ENCODE results near the gene ASPG. TPM values are rescaled to one million over a fixed set of nuclear protein-coding genes. Genes with fewer than 3 reads are reported as not detected.

Gene ASPG
- total and polyA plus RNA-seq, 2 experiments from 2014 or later, result 5.9 to 20.3 TPM

DNA sequence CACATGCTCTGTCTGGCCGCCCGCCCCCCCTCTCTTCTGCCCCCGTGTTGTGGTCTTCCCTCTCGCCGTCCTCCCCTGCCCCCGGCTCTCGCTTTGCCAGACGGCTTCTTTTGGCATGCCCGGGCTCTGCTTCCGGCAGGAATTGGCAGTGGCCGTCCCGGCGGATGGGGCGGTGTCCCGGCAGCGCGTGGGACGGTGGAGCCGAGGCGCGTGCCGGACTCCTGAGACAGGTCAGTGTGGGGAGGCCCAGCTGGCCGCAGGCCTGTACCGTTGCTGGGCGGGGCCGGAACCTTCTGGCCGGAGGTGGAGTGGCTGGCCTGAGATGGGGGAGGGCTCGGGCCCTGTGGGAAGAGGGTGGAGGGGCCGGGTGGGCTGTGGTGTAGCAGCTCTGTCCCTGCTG is 70.0 kb downstream of the ASPG start:
- Histone ChIP-seq H4K20me1 (ENCODE audit: insufficient read depth, poor library complexity, severe bottlenecking) (no peaks in the 10 kb centered on the region), H3K4me3 (no peak overlapping the region), H3K4me2 (no peak overlapping the region), H3K4me1 (ENCODE audit: insufficient read depth) (peaks cover 5% of the 10 kb centered on the region), H2AFZ (no peak overlapping the region), H3K79me2 (no peaks in the 10 kb centered on the region), H3K27ac (no peak overlapping the region), H3K27me3 (no peaks in the 10 kb centered on the region), H3K9me3 (ENCODE audit: low read depth) (no peaks in the 10 kb centered on the region), H3K36me3 (replicated peaks; ENCODE audit: insufficient read depth, low read depth) (no peaks in the 10 kb centered on the region), H3K9me2 (replicated peaks; ENCODE audit: insufficient read depth) (no peaks in the 10 kb centered on the region)
- no peak for DNase-seq (ENCODE audit: low spot score)
- 90% methylated on average over 27 of the region's 29 CpGs for WGBS (ENCODE audit: low lambda C conversion rate, missing lambda C conversion rate)
- TF ChIP-seq, protein P1, sequence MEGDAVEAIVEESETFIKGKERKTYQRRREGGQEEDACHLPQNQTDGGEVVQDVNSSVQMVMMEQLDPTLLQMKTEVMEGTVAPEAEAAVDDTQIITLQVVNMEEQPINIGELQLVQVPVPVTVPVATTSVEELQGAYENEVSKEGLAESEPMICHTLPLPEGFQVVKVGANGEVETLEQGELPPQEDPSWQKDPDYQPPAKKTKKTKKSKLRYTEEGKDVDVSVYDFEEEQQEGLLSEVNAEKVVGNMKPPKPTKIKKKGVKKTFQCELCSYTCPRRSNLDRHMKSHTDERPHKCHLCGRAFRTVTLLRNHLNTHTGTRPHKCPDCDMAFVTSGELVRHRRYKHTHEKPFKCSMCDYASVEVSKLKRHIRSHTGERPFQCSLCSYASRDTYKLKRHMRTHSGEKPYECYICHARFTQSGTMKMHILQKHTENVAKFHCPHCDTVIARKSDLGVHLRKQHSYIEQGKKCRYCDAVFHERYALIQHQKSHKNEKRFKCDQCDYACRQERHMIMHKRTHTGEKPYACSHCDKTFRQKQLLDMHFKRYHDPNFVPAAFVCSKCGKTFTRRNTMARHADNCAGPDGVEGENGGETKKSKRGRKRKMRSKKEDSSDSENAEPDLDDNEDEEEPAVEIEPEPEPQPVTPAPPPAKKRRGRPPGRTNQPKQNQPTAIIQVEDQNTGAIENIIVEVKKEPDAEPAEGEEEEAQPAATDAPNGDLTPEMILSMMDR (IDR thresholded peaks at IDR 0.05; ENCODE audit: poor library complexity), result no peak
- TF ChIP-seq EZH2phosphoT487 (IDR thresholded peaks at IDR 0.05; ENCODE audit: low read depth, severe bottlenecking, unreplicated experiment) (no peak), EZH2 (IDR thresholded peaks at IDR 0.05; ENCODE audit: borderline replicate concordance) (no peak)

DNA sequence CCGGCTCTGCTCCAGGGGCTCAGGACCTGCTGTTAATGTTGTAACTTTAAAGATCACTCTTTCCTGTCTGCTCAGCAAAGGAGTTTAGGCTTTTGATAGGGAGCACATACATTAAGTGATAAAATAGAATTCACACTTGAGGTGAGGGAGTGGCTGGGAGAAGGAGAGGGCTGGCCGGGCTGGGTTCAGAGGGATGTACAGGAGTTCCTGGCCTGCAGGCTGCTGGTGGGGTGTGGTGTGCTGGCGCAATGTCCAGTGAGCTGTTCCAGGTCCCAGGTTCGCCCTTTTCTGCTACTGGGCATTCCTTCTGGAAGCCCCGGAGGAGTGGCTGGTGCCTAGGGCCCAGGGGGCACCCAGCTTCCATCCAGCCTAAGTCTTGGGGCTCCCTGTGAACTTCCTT is 70.6 kb downstream of the ASPG start:
- Histone ChIP-seq H3K27me3 (no peaks in the 10 kb centered on the region), H3K79me2 (no peaks in the 10 kb centered on the region), H3K4me2 (no peak overlapping the region), H4K20me1 (ENCODE audit: insufficient read depth, poor library complexity, severe bottlenecking) (no peaks in the 10 kb centered on the region), H3K9me2 (replicated peaks; ENCODE audit: insufficient read depth) (no peaks in the 10 kb centered on the region), H3K4me3 (no peak overlapping the region), H3K27ac (no peak overlapping the region), H3K4me1 (ENCODE audit: insufficient read depth) (no peaks in the 10 kb centered on the region), H3K36me3 (replicated peaks; ENCODE audit: insufficient read depth, low read depth) (no peaks in the 10 kb centered on the region), H3K9me3 (ENCODE audit: low read depth) (no peaks in the 10 kb centered on the region), H2AFZ (no peak overlapping the region)
- no peak for DNase-seq (ENCODE audit: low spot score)
- no peak for TF ChIP-seq EZH2 (IDR thresholded peaks at IDR 0.05; ENCODE audit: borderline replicate concordance)
- TF ChIP-seq, protein P1 (IDR thresholded peaks at IDR 0.05; ENCODE audit: poor library complexity), result no peak
- TF ChIP-seq EZH2phosphoT487 (IDR thresholded peaks at IDR 0.05; ENCODE audit: low read depth, severe bottlenecking, unreplicated experiment), result no peak
- 88% methylated on average over 5 of the region's 5 CpGs for WGBS (ENCODE audit: low lambda C conversion rate, missing lambda C conversion rate)

DNA sequence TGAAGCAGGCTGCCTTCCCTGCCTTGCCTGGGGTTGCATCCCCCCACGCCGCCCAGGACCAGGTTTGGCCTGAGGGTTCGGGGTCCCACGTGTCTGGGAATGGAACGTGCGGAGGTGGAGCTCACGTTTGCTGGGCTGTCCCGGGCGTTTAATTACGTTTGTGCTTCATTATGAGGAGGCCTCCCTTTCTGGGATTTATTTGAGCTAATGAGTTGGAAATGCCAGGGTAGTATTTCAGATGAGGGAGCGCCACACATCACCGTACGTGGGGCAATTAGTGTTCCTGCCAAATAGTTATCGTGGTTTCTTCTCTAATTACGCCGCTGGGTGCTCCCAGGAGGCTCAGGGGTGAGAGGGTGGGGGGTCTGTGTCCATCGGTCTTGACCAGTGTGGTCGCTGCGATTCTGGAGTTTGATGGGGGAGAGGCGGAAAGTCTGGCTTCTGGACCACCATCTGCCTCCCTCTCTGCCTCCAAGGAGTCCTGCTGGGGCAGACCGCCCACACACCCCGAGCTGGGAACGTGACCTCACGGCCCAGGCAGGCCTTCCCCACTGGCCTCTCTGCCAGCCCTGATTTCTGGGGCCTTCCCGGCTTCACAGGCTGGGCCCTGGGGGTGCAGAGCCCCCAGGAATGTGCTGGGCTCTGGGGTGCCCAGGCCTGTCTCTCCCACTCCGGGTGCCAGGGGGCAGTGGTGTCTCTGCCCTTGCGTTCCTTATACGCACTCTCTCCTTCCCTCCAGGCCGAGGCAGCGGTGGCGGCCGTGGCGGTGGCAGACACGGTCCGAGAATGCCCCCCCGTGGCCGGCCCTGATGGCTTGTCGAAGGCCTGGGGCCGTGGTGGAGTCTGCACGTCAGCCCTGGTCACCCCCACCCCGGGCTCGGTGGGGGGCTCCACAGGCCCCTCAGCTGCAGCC is 71.8 kb downstream of the ASPG start:
- DNase-seq (ENCODE audit: low spot score), result no peak
- H4K20me1 ChIP-seq (ENCODE audit: insufficient read depth, poor library complexity, severe bottlenecking), result no peaks in the 10 kb centered on the region

More for the DNA sequence above, 71.8 kb downstream of the ASPG start:
- H3K36me3 ChIP-seq (replicated peaks; ENCODE audit: insufficient read depth, low read depth), result no peaks in the 10 kb centered on the region
- H3K27me3 ChIP-seq, result no peaks in the 10 kb centered on the region
- no peak overlapping the region for H3K27ac ChIP-seq
- H3K4me3 ChIP-seq, result no peak overlapping the region
- TF ChIP-seq EZH2phosphoT487 (IDR thresholded peaks at IDR 0.05; ENCODE audit: low read depth, severe bottlenecking, unreplicated experiment), result no peak
- TF ChIP-seq, protein P1 (IDR thresholded peaks at IDR 0.05; ENCODE audit: poor library complexity), result peak; percentile 9
- H3K79me2 ChIP-seq, result no peaks in the 10 kb centered on the region
- no peaks in the 10 kb centered on the region for H3K4me1 ChIP-seq (ENCODE audit: insufficient read depth)
- no peaks in the 10 kb centered on the region for H3K9me2 ChIP-seq (replicated peaks; ENCODE audit: insufficient read depth)
- H3K4me2 ChIP-seq, result no peak overlapping the region
- no peak overlapping the region for H2AFZ ChIP-seq
- H3K9me3 ChIP-seq (ENCODE audit: low read depth), result no peaks in the 10 kb centered on the region
- 89% methylated on average over 34 of the region's 42 CpGs for WGBS (ENCODE audit: low lambda C conversion rate, missing lambda C conversion rate)

All from hepatocyte (in vitro differentiated cells).